Measurements from ENCODE around the gene MICAL3. TPM values are rescaled to one million over a fixed set of nuclear protein-coding genes. Genes with fewer than 3 reads are reported as not detected.

Gene MICAL3
- polyA plus RNA-seq, 2 of the 4 experiments (the other 2 are of a cell fraction) = 20.5 to 30.1 TPM

DNA sequence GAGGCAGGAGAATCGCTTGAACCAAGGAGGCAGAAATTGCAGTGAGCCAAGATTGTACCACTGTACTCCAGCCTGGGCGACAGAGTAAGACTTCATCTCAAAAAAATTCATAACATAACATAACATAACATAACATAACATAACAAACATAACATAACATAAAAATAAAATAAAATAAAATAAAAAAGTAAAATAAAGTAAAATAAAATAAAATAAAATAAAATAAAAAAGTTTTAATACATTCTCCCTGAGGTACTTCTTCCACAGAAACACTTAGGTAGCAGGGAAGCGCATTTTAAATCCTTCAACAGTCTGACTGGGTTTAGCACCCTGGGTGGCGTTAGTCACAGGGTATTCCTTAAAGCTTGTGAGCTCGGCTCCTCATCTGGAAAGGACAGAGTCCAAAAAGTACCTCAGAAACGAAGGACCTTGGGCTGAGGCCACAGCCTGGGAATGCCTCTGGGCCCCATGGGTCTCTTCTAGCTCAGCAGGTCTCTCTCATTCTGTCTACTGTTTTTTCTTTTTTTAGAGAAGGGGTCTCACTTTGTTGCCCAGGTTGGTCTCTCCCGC, 41.7 kb downstream of the MICAL3 start:
- Histone ChIP-seq H3K4me1 (peaks cover 28% of the 10 kb centered on the region), H3K4me2 (no peak overlapping the region)
- POLR2A ChIA-PET = no interaction called here

DNA sequence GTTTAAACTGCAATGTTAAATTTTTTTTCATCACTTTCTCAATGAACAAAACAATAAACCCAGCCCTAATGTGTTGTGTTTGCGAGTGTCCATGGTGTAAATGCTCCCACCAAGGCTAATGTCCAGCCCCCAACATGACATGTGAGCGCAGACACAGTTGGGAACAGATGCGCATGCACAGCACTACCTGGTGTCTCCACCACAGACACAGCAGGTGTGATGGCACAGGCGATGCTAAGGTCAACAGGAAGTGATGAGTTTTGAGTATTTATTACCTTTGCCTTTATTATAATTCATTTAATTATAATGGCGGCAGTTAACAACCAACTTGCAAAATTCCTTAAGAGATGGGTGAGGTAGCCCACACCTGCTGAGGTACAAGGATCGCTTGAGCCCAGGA, 42.9 kb downstream of the MICAL3 start:
- H3K9me3 ChIP-seq = no peaks in the 10 kb centered on the region
- ATAC-seq (no peak), DNase-seq (ENCODE audit: low read depth in 1 of 2, low spot score in 1 of 2) (no peak), FAIRE-seq (no peak)
- ChIA-PET POLR2A (no interaction called here), CTCF (interaction anchor here (2.5 kb wide), 1 partner anchor 152 kb away, joined by 8 read pairs; no protein-coding TSS in a partner anchor)
- no peak overlapping the region for H3K4me3 ChIP-seq
- WGBS (ENCODE audit: missing lambda C conversion rate) = 92% methylated on average over 6 of the region's 6 CpGs
- TF ChIP-seq ZNF302 (CRISPR knock-in tag; IDR thresholded peaks at IDR 0.05) = no peak
- TF ChIP-seq RCOR1 (IDR thresholded peaks at IDR 0.05; ENCODE audit: low read depth, low read length) = no peak
- no peak for TF ChIP-seq PHF8 (IDR thresholded peaks at IDR 0.05; ENCODE audit: borderline replicate concordance, low read depth)
- no peak for TF ChIP-seq EHF (CRISPR knock-in tag; IDR thresholded peaks at IDR 0.05)
- no peak for TF ChIP-seq HDAC2 (IDR thresholded peaks at IDR 0.05)
- TF ChIP-seq, protein P1, sequence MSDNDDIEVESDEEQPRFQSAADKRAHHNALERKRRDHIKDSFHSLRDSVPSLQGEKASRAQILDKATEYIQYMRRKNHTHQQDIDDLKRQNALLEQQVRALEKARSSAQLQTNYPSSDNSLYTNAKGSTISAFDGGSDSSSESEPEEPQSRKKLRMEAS (IDR thresholded peaks at IDR 0.05) = no peak
- TF ChIP-seq, protein P2, sequence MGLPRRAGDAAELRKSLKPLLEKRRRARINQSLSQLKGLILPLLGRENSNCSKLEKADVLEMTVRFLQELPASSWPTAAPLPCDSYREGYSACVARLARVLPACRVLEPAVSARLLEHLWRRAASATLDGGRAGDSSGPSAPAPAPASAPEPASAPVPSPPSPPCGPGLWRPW (IDR thresholded peaks at IDR 0.05) = no peak
- no peak for TF ChIP-seq EP300 (IDR thresholded peaks at IDR 0.05)
- no peak for TF ChIP-seq ESRRA (IDR thresholded peaks at IDR 0.05; ENCODE audit: borderline replicate concordance, low read length)
- no peak for TF ChIP-seq RFX5 (IDR thresholded peaks at IDR 0.05)
- no peak for TF ChIP-seq ELK1 (IDR thresholded peaks at IDR 0.05; ENCODE audit: low read depth, low read length)
- no peak for TF ChIP-seq JUN (IDR thresholded peaks at IDR 0.05)
- TF ChIP-seq NR3C1 (IDR thresholded peaks at IDR 0.05) = no peak
- TF ChIP-seq HOXB13 (CRISPR knock-in tag; IDR thresholded peaks at IDR 0.05; ENCODE audit: low read depth) = no peak
- TF ChIP-seq KDM1A (IDR thresholded peaks at IDR 0.05; ENCODE audit: low read depth) = no peak
- no peak for TF ChIP-seq TFCP2L1 (CRISPR knock-in tag; IDR thresholded peaks at IDR 0.05)
- TF ChIP-seq ZFP36 (IDR thresholded peaks at IDR 0.05; ENCODE audit: borderline replicate concordance, partially characterized antibody) = no peak
- no peak for TF ChIP-seq GATA3 (IDR thresholded peaks at IDR 0.05; ENCODE audit: borderline replicate concordance)
- H3K4me2 ChIP-seq = no peak overlapping the region
- H3K4me1 ChIP-seq = peaks cover 18% of the 10 kb centered on the region; the same call in 2 of the 3 replicates
- H3K27ac ChIP-seq = no peak overlapping the region

More for the DNA sequence above, 41.7 kb downstream of the MICAL3 start:
- TF ChIP-seq ZFP36 (IDR thresholded peaks at IDR 0.05; ENCODE audit: borderline replicate concordance, partially characterized antibody) = no peak
- TF ChIP-seq HMGXB4 (CRISPR knock-in tag; IDR thresholded peaks at IDR 0.05; ENCODE audit: borderline replicate concordance) = no peak
- TF ChIP-seq RCOR1 (IDR thresholded peaks at IDR 0.05; ENCODE audit: low read depth, low read length) = no peak
- no peak for TF ChIP-seq ZC3H11A (IDR thresholded peaks at IDR 0.05)
- TF ChIP-seq ZNF302 (CRISPR knock-in tag; IDR thresholded peaks at IDR 0.05) = no peak
- TF ChIP-seq RNF2 (IDR thresholded peaks at IDR 0.05; ENCODE audit: borderline replicate concordance, low read depth) = no peak
- ATAC-seq (no peak), DNase-seq (ENCODE audit: low read depth in 1 of 2, low spot score in 1 of 2) (no peak), FAIRE-seq (no peak)
- CTCF ChIA-PET = interaction anchor here (0.7 to 2.5 kb wide), 3 partner anchors 17 to 153 kb away, joined by 3 to 8 read pairs (median 3); no protein-coding TSS in a partner anchor
- H3K27ac ChIP-seq = 0 out of 6 replicates have a peak overlapping the region, but pooled peaks of 1 of the 2 experiments have one; percentile 34
- WGBS (ENCODE audit: missing lambda C conversion rate) = 83% methylated on average over 7 of the region's 7 CpGs
- no peaks in the 10 kb centered on the region for H3K9me3 ChIP-seq
- H3K4me3 ChIP-seq = no peak overlapping the region
